Activated naive CD8-positive, alpha-beta T cell treated with anti-CD3 and anti-CD28 coated beads, Interleukin-2, amount 50 U/mL, for 16 hours (primary cell): ENCODE data around the gene DCDC1.

Experiments
- DNase-seq: peaks from one replicate; pipeline ENCODE4 v3.0.0-alpha.2; 2020; ENCODE audit warnings: low read depth, low spot score

DCDC1 gene

DNA sequence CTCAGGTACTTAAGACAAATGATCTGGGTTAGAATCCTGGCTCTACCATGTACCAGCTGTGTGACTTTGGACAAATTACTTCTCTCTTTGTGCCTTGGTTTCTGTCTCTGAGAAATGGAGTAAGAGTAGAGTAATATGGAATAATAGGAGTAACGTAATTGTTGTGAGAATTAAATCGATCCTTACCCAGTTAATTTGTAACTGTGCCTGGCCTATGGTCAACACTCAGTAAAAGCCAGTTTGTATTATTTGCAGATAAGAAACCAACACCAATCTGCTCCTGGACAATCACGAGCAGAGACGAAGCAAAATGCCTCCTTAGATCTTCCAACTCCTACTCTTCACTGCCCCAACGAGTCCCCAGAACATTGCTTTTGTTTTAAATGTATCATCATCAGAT, 266.7 kb downstream of the DCDC1 start:
- no peak for DNase-seq

DNA sequence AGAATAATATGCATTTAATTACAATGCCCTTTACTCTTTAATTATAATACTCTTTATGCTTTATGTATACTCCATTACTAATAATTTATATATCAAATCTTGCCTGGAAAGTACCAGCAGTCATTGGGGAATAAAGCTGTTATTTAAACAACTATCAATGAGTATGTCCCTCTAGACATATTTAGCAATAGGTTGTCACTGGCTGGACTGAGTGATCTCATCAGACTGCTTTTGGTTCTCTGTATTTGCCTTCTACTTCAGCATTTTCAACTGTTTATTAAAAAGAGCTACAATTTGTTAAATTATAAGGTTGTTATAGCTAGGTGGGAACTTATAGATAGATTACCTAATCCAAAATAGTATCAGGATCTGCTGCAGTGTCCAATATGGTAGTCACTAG, 267.2 kb downstream of the DCDC1 start:
- no peak for DNase-seq

DNA sequence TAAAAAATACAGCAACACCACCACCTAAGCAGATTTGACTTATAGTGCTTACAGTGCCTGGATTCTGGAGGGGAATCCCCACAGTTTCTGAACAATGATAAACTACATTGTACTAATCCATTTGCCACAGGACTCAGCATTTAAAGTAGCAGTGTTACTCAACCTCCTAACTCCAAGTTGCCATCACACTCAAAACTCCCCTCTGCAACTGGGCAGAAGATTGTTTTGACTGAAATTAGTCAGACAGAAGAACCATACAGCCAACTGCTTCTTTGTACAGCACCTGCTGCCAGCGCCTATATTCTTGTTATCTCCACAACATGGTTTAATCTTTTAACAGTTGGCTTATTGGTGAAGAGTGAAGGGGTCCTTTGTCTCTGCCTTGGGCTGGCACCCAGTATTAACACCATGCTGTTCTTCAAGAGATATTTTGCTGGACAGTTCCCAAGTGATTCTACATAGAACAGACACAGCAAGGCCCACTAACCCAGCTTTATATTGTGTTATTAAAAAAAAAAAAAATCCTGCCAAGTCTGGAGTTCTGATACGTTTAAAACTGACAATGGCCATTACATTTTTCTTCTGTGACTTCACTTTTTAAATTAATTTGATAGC, 273.2 kb downstream of the DCDC1 start:
- DNase-seq: no peak

DNA sequence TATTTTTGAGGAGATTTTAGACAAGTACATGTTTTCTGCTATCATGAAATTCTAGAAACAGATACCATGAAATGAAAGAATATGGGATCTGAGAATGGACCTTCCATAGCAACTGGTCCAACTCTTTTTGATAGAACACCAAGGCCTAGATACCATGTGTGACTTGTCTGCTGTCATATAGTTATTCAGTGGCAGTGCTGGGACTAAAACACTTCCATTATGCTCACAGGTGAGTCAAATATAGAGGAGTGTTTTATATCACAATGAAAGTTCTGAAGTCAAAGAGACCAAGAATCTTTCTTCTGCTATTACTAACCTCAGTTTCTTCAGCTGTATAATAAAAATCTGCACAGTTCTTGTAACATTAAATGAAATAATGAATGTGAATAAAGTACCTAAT, 276.9 kb downstream of the DCDC1 start:
- DNase-seq: no peak

DNA sequence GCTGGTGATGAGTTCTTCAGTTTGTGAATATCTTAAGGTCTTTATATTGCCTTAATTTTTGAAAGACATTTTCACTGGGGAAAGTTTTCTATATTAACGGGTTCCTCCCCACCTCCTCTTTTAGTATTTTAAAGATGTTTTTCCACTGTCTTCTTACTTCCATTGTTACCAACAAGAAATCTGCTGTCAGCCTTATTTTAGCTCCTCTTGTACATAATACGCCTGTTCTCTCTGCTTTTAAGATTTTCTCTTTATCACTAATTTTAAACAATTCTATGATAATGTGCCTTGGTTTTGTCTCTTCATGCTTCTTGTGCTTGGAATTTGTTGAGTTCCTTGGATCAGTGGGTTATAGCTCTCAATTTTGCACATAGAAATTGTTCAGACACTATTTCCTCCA, 280.4 kb downstream of the DCDC1 start:
- no peak for DNase-seq

DNA sequence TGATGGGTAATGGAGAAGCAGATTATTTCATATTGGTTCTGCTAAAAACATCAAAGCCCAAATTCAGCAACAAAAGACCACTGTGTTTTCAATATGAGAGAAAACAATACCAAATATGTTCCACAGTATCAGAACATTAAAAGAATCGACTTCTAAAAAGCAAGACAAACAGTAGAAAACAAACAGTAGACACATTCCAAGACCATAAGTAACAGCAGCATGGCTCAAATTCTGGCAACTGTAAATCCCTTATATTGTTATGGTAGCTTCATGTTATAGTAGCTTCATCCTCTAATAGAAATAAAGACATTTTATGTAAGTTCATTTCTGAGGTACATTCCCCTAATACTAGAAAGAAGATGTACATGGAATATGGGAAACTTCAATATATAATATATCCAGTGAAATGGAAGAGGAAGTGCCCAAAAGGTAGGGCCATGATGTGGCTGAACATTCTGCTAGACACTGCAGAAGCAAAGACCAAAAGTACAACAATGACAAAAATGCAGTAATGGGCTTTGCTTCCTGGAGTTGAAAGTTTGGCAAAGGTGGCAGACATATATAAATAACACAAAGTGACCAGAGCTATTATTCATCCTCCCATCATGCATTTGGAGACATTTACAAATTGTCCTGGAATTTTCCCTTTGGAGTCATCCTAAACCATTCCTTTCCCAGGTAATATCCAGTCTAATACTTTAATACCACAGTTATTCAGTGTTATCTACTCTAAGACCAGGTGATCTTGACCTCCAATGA, 299.9 kb downstream of the DCDC1 start:
- DNase-seq: no peak

DNA sequence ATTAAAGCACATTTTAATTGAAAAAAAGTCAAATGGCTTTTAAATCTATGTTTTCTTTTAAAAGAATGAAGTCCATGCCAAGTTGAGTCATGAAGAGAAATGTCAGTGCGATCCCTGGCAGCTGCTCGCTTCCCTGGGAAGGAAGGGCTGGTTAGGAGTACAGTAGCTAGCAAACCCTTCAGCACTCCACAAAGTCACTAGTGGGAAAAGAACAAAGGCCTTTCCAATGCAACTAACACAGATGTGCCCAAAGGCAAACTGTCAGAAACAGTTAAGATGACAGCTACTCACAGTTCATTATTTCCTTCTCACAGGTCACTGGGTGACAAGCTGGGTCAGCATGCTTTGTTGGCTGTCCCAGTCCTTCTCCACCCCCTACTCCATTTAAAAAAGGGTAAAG, 308.7 kb downstream of the DCDC1 start:
- DNase-seq: no peak

DNA sequence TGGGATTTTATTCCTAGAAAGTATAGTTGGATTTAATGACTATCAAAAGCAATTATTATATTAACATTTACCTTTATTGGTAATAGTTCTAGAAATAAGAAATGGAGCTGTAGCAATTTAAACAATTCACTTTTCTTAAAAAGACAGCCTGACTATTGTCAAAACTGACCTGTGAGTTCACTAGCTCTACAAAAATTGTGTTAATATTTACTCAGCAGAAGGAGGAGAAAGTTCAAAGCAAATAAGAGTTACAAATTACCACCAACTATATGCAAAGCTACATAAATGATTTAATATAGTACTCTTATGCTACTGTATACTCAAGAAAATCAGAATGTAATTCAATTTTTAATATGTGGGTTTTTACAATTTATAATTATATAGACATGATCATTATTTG, 310.0 kb downstream of the DCDC1 start:
- no peak for DNase-seq

DNA sequence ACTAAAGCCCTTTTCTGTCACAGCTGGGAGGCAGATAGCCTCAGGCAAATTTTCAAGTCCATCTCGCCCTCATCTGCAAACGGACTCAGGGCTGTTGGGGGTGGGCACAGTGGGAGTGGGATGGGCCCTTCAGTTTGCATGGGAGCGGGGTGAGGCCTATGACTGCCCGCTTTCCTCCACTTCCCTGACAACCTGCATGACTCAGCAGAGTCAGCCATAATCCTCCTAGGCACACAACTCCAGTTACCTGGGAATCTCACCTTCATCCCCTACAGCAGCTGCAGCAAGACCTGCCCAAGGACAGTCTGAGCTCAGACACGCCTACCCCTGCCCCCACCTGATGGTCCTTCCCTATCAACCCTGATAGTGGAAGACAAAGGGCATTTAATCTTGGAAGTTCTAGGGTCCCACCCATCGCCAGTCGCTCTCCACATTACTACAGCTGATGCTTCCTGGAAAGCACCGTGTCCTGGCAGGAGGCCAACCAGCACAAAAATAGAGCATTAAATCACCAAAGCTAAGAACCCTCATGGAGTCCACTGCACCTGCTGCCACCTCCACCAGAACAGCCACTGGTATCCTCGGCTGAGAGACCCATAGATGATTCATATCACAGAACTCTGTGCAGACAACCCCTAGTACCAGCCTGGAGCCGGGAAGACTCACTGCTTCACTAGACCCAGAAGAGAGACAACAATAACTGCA, 319.3 kb downstream of the DCDC1 start:
- DNase-seq: no peak

DNA sequence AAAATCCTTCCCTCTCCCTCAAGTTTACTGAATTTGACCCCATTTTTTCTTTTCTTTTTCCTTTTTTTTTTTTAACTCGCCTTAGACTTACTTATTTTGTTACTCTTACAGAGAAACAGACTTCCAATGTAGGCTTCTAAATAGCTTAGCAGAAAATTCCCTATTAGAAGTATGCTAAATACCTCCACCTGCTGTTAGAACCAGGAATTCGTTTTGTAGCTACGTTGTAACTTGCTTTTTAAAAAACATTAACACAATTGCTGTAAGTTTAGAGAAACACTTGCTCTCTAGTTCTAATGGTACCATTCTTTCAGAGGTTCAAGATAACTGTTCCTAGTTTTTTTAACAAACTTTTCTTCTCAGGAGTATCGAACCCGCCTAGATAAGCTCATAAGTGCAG, 324.2 kb downstream of the DCDC1 start:
- no peak for DNase-seq

DNA sequence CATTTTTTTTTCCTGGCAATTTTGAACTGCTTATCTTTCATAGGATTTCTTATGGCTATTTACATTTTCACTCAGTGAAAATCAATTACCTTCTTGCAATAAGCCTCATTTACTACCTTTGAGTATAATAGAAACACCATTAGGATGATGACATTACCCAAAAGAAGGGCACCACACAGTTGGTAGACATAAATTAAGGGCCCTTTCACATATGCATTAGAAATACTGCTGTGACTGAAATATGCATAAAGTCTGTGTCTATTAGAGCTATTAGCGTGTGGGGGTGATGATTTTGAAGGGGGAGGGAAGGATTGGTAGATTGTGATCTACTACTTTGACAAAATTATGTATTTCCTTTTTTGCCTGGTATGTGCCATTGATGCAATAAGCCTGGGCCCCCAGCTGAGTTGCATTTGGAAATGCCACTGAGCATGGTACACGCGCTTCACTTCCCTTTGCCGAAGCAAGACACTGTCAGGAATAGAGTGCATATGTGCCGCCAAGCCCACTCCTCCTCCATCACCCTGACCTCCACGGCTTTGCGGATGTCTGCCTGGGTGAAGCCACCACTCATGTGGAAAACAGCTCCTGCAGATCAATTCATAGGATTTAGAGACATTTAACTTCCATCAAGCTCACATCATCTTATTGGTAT, 339.3 kb downstream of the DCDC1 start:
- DNase-seq: no peak

DNA sequence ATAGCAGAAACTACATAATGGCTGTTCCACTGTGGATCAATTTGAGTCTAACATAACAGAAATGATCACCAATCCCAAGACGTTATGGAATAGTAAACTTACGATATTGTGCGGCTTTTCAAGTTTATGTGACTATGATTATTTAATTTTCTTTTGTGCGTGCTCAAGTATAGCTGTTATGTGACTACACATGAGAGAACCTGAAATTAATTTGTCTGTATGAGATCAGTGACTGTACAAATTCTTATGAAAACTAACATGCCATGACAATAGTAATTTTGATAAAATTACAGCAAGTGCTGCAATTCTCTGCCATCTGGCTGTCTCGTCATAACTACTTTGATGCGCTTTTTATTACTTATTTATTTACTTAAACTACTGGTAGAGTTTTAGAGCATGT, 343.2 kb downstream of the DCDC1 start:
- DNase-seq: no peak

DNA sequence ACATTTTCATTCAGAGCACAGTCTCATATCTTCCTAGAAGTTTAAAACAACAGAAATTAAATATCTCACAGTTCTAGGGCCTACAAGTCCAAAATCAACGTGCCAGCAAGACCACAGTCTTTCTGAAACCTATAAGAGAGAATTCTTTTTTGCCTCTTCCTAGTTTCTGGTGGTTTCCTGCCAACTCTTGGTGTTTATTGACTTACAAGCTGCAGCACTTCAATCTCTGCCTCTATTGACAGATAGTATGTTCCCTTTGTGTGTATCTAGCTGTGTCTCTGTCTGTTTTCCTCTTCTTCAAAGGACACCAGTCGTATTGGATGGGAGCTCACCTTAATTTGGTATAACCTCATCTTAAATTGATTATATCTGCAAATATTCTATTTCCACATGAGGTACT, 347.5 kb downstream of the DCDC1 start:
- no peak for DNase-seq

DNA sequence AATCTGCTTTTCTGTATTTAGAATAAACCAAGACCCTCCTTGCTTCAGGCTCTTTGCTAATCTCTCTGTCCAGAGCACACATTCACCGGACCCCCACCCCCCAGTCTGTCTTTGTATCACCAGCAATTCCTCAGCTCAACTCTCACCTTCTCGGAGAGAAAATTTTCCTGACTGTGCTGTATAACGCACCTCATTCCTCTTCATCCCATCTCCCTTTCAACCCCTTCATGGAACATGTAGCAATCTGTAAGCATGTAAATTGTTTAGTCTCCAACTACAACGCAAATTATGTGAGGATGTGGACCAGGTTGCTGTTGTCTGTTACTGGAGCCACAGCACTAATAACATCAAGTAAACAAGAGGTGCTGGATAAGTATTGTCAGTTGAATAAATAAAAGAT, 349.8 kb downstream of the DCDC1 start:
- no peak for DNase-seq

DNA sequence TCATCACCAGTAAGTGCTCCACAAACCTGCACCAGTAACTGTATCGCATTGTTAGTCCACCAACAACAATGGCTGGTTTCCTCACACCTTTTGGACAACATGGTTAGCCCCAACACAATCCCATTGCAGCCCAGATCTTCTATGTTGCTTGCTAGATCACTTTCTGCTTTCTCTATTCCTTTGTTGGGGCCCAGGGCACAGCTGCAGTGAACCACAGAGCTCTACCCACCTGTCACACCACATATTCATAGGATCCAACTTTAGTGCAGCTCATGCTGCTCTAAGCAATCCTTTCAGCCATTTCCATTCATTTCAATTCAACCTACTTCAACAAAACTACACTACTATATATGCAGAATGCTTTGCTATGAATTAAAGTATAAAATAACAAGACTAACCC, 364.3 kb downstream of the DCDC1 start:
- no peak for DNase-seq

DNA sequence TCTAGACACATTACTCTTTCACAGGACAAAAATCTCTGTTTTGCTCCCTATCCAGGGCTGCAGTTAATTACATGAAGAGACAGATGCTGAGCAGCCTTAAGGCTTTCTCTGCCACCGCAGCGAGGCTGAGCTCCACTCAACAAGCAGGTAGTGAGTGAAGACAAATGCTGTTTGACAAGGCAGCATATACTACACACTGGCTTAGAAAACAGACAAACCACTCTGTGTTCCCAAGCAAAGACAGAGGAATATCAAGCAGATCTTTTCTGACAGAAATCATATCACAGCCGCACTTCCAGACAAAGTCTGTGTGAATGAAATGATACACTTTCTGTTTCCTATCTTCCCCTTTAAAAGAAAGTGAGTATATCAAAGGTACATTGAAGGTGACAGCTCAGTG, 368.1 kb downstream of the DCDC1 start:
- no peak for DNase-seq

DNA sequence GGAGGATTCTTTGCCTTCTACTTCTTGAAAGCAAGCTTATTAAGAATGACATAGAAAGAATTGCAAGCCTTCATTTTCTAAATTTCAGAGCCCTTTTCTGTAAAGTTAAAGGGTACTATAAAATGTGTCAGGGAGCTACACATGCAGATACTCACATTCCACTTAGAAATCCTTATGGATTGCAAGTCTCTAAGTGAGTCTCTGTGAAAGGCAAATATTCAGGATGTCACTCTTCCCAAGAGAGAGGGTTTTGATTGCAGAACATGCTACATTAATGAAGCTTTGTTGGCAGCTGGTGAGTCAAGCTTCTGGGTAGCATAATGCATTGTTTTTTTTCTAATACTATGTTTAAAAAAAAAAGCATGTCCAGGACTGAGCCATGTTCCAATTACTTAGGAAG, 369.2 kb downstream of the DCDC1 start:
- no peak for DNase-seq

DNA sequence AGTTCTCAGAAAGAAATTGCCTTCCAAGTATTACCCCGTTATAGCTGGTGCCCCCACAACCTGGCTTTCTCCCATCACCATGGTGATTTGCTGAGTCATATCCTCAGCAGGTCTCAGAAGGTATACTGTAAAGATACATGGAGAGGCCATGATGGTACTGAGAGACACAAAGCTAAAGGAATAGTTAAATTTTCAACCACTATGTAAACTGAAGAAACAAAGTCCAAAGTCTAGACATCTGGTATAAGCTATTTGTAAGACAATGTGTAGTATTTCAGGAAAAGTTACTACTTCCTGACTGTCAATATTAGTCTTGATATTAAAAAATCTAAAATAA, 377.1 kb downstream of the DCDC1 start:
- no peak for DNase-seq

DNA sequence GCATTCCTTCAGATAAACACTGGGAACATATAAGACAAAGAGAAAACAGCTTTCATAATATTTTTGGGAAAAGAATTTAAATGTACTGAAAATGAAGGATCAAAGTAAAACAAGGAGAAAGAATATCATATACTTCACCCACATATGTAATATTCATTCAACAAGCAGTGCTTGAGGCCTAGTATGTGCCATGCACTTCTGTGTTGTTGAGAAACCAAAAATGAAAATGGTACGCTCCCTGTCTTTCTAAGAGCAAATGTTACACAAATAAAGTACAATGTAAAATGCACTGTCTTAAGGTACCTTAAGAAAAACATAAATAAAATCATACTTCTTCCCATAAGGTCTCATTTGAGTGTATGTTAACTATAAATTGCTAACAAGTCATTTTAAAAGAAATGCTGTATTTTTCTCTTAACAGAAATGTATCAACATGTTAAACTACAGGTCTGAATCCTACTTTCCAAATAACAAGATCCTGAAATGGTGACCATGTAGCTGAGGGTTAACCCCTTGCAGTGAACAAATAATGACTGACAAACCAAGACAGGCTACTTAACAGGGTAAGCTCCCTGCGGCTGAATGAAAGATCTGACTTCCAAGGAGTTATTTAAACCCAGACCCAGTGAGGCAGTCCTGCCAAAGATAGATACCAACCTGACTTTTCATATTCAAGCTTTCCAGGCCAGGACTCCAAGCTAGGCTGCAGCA, 377.6 kb downstream of the DCDC1 start:
- DNase-seq: no peak

DNA sequence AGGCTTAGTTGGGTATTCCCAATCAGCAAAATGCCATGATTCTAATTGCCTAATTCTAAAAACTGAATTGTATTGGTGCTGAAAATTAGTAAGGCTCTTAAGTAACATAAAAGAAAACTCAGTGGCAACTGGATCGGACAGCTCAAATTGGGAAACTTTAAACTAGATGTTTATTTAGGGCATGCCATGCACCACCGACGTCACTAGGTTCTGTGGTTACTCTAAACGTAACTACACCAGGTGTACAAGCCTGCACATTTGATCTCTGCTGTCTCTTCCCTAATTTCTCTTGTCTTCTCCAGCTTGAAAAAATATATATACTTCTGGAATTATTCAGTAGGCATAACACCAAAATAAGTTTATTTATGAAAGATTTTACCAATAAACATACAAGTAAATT, 378.2 kb downstream of the DCDC1 start:
- DNase-seq: no peak

DNA sequence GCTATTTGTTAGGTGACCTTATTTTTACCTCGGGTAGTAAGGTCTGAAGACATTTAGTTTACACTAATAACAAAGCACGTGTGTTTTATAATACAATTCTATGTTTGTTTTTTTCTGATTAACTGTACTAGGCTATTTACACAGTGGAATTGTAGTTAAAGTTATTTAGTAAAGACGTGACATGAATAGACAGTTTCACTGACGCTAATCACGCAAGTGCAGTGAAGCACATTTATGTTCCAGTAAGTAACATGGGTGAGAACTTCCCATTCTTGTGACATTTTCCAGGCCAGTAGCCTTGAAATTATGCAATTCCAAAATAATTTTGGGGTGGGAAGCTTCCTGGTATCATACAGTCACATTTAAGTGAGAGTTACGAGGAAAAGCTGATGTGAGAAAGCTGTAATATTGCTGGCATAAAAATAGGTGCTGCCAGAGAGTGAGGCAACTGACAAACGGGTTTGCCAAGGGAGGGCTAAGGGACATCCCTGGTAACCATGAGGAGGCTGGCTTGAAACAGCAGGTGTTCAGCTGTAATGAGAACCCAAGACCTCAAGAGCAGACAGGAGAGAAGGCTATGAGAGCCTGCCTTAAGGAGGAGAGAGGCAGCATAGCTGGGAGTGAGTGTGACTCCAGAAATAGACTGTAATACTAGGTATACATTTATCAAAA, 378.8 kb downstream of the DCDC1 start:
- no peak for DNase-seq

DNA sequence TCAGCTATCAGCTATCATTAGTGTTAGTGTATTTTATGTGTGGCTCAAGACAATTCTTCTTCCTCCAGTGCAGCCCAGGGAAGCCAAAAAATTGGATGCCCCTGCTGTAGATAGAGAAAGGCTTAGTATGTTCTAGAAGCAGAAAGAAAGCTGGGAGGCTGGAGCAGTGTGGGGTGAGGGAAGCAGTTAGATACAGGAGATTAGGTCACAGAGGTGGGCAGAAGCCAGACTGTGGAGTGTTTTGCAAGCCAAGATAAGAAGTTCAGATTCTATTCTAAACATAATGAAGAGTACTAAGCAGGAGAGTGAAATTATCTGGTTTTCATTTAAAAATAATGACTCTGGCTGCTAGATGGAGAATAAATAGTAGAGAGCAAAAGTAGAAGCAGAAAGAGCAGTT, 381.7 kb downstream of the DCDC1 start:
- no peak for DNase-seq
